A673 (cell line): ENCODE measurements around the gene CD226. TPM values are rescaled to one million over a fixed set of nuclear protein-coding genes. Genes with fewer than 3 reads are reported as not detected.

Experiments used
- BruUV-seq: library from RNA; stranded (reverse); fragments of 400-500 nt; replicated peaks from 2 replicates; lab custom pipeline; 2021; lab: Mats Ljungman, UMichigan
- CTCF ChIA-PET: fragments of 300-600 bp; sonication (Branson Sonifier 250); formaldehyde crosslinking; loops from one replicate; lab custom pipeline; 2022; ENCODE audit warnings: antibody characterized with exemption; lab: Charles Lee
- POLR2A ChIA-PET: fragments of 300-600 bp; sonication (Branson Sonifier 250); formaldehyde crosslinking; loops from one replicate; lab custom pipeline; 2022; ENCODE audit warnings: antibody characterized with exemption; ENCODE audit not compliant: low non-redundant PET; lab: Charles Lee
- DNase-seq: peaks from one replicate; pipeline ENCODE4 v3.0.0-alpha.2; 2015; ENCODE audit warnings: low spot score
- H3K27ac ChIP-seq: fragments of 200-600 bp; sonication (generic); 2 replicates; pipeline ENCODE4 v1.5.1; 2016; ENCODE audit warnings: mixed run types, low read depth, mild to moderate bottlenecking, mixed read lengths, antibody characterized with exemption, low read length; ENCODE audit not compliant: poor library complexity, severe bottlenecking
- H3K27me3 ChIP-seq: fragments of 200-600 bp; sonication (generic); replicated peaks from 2 replicates; pipeline ENCODE4 v1.6.1; 2017; ENCODE audit warnings: mixed run types, low read depth, mild to moderate bottlenecking, mixed read lengths, antibody characterized with exemption, low read length; ENCODE audit not compliant: insufficient read depth, poor library complexity
- H3K36me3 ChIP-seq: fragments of 200-600 bp; sonication (generic); 2 replicates; pipeline ENCODE4 v1.6.1; 2016; ENCODE audit warnings: mixed run types, mild to moderate bottlenecking, mixed read lengths, antibody characterized with exemption, low read length; ENCODE audit not compliant: insufficient read depth, poor library complexity, severe bottlenecking
- H3K4me1 ChIP-seq: fragments of 200-600 bp; sonication (generic); 2 replicates; pipeline ENCODE4 v1.6.1; 2017; ENCODE audit warnings: mixed run types, mild to moderate bottlenecking, mixed read lengths, antibody characterized with exemption, low read length; ENCODE audit not compliant: insufficient read depth, poor library complexity, severe bottlenecking
- H3K4me3 ChIP-seq: fragments of 200-600 bp; sonication (generic); 2 replicates; pipeline ENCODE4 v1.5.1; 2016; ENCODE audit warnings: low read depth, mixed run types, mild to moderate bottlenecking, mixed read lengths, low read length; ENCODE audit not compliant: poor library complexity, severe bottlenecking
- H3K9me3 ChIP-seq: fragments of 200-600 bp; sonication (generic); 2 replicates; pipeline ENCODE4 v1.6.1; 2016; ENCODE audit warnings: mixed run types, low read depth, mild to moderate bottlenecking, mixed read lengths, antibody characterized with exemption, low read length; ENCODE audit not compliant: poor library complexity, severe bottlenecking
- EZH2 ChIP-seq: fragments of 200-600 bp; sonication (generic); IDR thresholded peaks from 2 replicates; pipeline ENCODE4 v1.6.1; 2017; ENCODE audit warnings: borderline replicate concordance, low read depth, mild to moderate bottlenecking, mixed read lengths, antibody characterized with exemption, low read length; ENCODE audit not compliant: poor library complexity, severe bottlenecking
- intact Hi-C: fragments of 100-400 bp; cut with micrococcal nuclease; formaldehyde crosslinking; loops from one replicate; pipeline ENCODE4 v1.10.0; 2022; ENCODE audit not compliant: unreplicated experiment
- total RNA-seq: library from RNA; stranded (reverse); gene quantifications from 2 replicates; pipeline ENCODE4 v1.2.3, GENCODE V29; 2021
- TF ChIP-seq, protein P1 (sequence below): fragments of 300-800, 200-600 bp; sonication (generic); conservative IDR thresholded peaks from 2 replicates; pipeline ENCODE4 v1.5.1; 2017; ENCODE audit warnings: low read depth, mild to moderate bottlenecking, antibody characterized with exemption, low read length, moderate library complexity, mixed read lengths

Gene CD226
- total RNA-seq, 1 experiment from 2014 or later: 0.71 TPM

DNA sequence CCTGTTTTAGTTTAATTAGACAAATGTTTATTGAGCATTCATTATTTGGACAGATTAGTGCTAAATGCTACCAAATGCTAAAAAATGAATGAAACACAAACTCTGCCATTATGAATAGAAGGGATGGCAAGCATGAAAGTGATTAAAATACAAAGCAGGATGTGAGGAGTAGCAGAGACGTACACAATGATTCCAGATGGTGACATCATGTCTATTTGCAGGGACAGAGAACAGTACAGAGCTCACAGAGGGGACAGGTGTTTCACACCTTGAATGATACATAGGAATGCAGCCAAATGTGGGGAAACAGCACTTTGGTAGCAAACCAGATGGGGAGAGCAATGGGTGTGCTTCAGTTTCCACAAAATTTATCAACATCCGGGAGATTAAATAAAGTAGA is 76.3 kb downstream of the CD226 start:
- Histone ChIP-seq H3K27ac (no peak overlapping the region), H3K9me3 (no peaks in the 10 kb centered on the region), H3K36me3 (no peaks in the 10 kb centered on the region), H3K4me3 (no peak overlapping the region), H3K4me1 (no peaks in the 10 kb centered on the region), H3K27me3 (no peaks in the 10 kb centered on the region)
- DNase-seq: no peak
- TF ChIP-seq EZH2: no peak
- TF ChIP-seq, protein P1, sequence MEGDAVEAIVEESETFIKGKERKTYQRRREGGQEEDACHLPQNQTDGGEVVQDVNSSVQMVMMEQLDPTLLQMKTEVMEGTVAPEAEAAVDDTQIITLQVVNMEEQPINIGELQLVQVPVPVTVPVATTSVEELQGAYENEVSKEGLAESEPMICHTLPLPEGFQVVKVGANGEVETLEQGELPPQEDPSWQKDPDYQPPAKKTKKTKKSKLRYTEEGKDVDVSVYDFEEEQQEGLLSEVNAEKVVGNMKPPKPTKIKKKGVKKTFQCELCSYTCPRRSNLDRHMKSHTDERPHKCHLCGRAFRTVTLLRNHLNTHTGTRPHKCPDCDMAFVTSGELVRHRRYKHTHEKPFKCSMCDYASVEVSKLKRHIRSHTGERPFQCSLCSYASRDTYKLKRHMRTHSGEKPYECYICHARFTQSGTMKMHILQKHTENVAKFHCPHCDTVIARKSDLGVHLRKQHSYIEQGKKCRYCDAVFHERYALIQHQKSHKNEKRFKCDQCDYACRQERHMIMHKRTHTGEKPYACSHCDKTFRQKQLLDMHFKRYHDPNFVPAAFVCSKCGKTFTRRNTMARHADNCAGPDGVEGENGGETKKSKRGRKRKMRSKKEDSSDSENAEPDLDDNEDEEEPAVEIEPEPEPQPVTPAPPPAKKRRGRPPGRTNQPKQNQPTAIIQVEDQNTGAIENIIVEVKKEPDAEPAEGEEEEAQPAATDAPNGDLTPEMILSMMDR: no peak
- no TSS peak for BruUV-seq
- POLR2A ChIA-PET: no interaction called here
- CTCF ChIA-PET: no interaction called here
- intact Hi-C loops: no loop called here

DNA sequence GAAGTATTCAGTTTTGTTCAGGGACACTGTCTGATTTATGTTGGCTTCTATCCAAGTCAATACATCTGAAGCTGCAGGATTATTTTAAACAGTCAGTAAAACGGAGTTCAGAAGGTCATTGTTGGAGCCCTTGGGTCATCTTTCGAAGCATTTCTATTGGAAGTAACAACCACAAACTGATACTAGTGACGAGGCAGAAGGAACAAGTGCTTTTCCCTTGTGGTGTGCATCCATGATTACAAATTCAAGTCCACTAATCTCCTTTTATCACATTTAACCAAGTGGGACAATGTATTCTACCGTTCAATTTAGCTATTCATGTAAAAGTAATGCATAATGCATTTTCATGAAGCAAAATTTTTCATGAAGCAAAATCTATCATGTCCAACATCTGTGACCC is 76.9 kb downstream of the CD226 start:
- Histone ChIP-seq H3K27ac (no peak overlapping the region), H3K27me3 (no peaks in the 10 kb centered on the region), H3K9me3 (no peaks in the 10 kb centered on the region), H3K4me1 (no peaks in the 10 kb centered on the region), H3K36me3 (no peaks in the 10 kb centered on the region), H3K4me3 (no peak overlapping the region)
- intact Hi-C loops: no loop called here
- ChIA-PET POLR2A (no interaction called here), CTCF (no interaction called here)
- BruUV-seq: no TSS peak
- no peak for DNase-seq
- no peak for TF ChIP-seq EZH2
- TF ChIP-seq, protein P1: no peak

DNA sequence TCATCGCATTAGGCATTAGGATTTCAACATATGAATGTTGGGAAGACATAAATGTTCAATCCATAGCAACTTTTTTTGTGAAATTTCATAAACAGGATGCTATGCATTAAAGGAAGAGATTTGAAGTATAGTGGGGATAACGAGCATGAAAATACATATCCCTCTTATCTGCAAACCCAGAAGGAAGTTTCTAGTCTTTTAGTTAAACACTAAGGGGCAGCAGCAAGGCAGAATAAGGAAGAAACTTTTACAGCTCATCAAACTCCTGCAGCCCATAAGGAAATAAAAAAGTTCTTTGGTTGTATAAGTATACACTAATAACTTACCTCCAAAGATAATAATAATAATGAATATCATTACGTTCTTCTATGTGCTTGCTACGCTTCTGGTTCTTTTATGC is 81.5 kb downstream of the CD226 start:
- DNase-seq: no peak
- CTCF ChIA-PET: no interaction called here
- H3K4me1 ChIP-seq: no peaks in the 10 kb centered on the region
- H3K27me3 ChIP-seq: no peaks in the 10 kb centered on the region
- no peaks in the 10 kb centered on the region for H3K9me3 ChIP-seq
- H3K36me3 ChIP-seq: no peaks in the 10 kb centered on the region
- no TSS peak for BruUV-seq
- no peak overlapping the region for H3K27ac ChIP-seq
- POLR2A ChIA-PET: no interaction called here
- intact Hi-C loops: no loop called here
- TF ChIP-seq, protein P1: no peak
- TF ChIP-seq EZH2: no peak
- H3K4me3 ChIP-seq: no peak overlapping the region
